Effector memory CD4-positive, alpha-beta T cell (primary cell): ENCODE results near the gene CROCC.
"Not testable (repeated sequence)": the region's sequence is repeated elsewhere in the genome, so short reads cannot be mapped to it uniquely, and the experiment has no call there.

Experiments
- DNase-seq, 3 donors: peaks; one replicate each; pipeline ENCODE4 v3.0.0-alpha.2; 2020
- H3K27ac ChIP-seq: 2 replicates; pipeline ENCODE4 v1.7.0; 2013; ENCODE audit warnings: mild to moderate bottlenecking, low read length, moderate library complexity; ENCODE audit not compliant: insufficient read depth, poor library complexity, severe bottlenecking
- H3K27me3 ChIP-seq: replicated peaks from 2 replicates; pipeline ENCODE4 v1.7.0; 2013; ENCODE audit warnings: mild to moderate bottlenecking, low read length; ENCODE audit not compliant: insufficient read depth, control insufficient read depth, poor library complexity, severe bottlenecking
- H3K36me3 ChIP-seq: 2 replicates; pipeline ENCODE4 v1.7.0; 2013; ENCODE audit warnings: mild to moderate bottlenecking, low read length, moderate library complexity; ENCODE audit not compliant: control insufficient read depth, insufficient read depth
- H3K4me1 ChIP-seq: 2 replicates; pipeline ENCODE4 v1.7.0; 2013; ENCODE audit warnings: low read length, mild to moderate bottlenecking; ENCODE audit not compliant: control insufficient read depth, insufficient read depth, poor library complexity, severe bottlenecking
- H3K4me3 ChIP-seq: 2 replicates; pipeline ENCODE4 v1.7.0; 2013; ENCODE audit warnings: low read length, low read depth, mild to moderate bottlenecking; ENCODE audit not compliant: insufficient read depth, poor library complexity, severe bottlenecking
- H3K9me3 ChIP-seq: 2 replicates; pipeline ENCODE4 v1.7.0; 2013; ENCODE audit warnings: mild to moderate bottlenecking, low read length, moderate library complexity; ENCODE audit not compliant: control insufficient read depth

Gene CROCC

DNA sequence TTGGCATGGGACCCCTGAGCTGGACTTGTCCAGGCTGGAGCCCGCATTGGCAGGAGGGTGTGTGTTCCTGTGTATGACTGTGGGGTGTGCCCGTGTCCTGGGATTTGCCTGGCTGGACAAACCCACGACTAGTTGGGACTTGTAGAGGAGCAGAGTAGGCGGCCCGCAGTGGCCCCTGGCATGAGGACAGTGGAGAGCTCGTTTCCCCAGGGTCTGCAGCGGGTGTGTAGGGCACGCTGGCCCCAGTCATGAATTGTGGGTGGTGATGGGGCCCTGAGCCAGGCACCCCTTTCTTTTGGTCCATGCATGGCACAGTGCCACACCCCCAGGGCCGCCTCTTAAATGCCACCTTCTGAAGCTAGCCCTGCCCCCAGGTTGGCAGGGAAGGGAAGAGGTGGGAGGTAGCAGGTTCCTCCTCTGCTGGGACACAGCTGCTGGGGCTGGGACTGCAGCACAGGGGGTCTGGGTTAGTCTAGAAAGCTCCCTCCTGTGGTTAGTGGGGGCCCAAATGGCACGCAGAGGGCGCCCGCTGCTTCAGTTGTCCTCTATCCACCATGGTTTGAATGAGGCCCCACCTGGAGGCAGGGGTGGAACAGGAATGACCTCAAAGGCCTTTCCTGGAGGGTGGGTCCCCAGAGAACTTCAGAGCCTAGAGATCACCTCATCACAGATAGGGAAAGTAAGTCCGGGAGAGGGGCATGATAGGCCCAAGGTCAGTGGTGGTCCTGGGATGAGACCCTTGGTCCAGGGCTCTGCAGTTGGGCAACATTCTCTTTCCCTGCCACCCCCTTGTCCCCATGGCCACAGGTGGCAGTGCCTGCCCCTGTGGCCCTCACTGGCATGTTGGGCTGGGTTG is 4.1 kb downstream of the CROCC start:
- Histone ChIP-seq H3K4me1 (peaks cover 13% of the 10 kb centered on the region), H3K4me3 (no peak overlapping the region), H3K27me3 (no peaks in the 10 kb centered on the region), H3K9me3 (no peaks in the 10 kb centered on the region), H3K36me3 (no peaks in the 10 kb centered on the region), H3K27ac (no peak overlapping the region)
- DNase-seq: no peak

DNA sequence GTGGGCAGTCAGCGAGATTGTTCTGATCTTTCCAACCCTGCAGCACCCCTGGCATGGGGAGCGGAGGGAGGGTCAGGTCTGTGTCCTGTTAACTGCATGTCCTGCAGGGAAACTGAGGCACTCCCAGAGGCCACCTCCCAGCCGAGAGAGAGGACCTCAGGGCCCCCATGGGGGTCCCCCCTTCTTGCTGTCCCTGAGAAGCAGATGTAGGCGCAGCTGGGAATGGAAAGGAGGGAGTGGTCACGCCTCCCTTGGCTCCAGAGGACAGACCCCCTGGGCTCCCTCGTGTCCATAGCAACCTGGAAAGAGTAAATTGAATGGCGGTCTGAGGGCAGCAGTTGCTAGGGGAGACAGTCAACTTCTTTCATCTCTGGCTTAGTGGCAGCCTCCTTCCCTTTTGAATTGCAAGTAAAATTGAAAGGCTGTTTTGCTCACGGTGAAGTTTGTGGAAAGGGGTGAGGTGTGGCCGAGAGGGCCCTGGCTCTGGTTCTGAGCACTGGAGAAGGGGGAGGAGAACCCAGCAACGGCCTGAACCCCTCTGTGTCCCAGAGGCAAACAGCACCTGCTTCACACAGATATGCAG is 4.9 kb downstream of the CROCC start:
- Histone ChIP-seq H3K9me3 (no peaks in the 10 kb centered on the region), H3K4me1 (peaks cover 10% of the 10 kb centered on the region), H3K36me3 (no peaks in the 10 kb centered on the region), H3K27ac (no peak overlapping the region), H3K4me3 (no peak overlapping the region), H3K27me3 (no peaks in the 10 kb centered on the region)
- no peak for DNase-seq

DNA sequence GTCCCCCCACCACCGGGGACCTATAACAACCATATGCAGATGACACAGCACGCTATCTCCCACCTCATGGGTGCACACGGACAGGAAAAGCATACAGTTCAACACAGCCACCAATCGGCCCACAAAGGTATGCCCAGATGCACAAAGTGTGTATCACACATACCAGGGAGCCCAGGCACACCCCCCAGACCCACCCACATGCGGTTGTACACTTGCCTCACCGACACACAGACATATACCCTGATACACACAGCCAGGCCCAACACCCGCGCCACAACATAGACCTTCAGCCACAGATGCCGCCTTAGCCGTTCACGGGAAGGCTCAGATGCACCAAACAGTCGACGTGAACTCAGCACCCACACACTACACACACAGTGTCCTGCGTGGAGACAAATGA is 5.5 kb downstream of the CROCC start:
- Histone ChIP-seq H3K9me3 (no peaks in the 10 kb centered on the region), H3K27me3 (no peaks in the 10 kb centered on the region), H3K27ac (no peak overlapping the region), H3K36me3 (no peaks in the 10 kb centered on the region), H3K4me3 (no peak overlapping the region), H3K4me1 (peaks cover 3% of the 10 kb centered on the region)
- no peak for DNase-seq

- DNase-seq: no peak
- no peak overlapping the region for H3K4me3 ChIP-seq
- no peaks in the 10 kb centered on the region for H3K27me3 ChIP-seq
- no peaks in the 10 kb centered on the region for H3K36me3 ChIP-seq
- H3K27ac ChIP-seq: no peak overlapping the region
- H3K9me3 ChIP-seq: no peaks in the 10 kb centered on the region
- no peaks in the 10 kb centered on the region for H3K4me1 ChIP-seq
Measured at GRCh38 chr1:16927711-16928485, 6.2 kb downstream of the CROCC start.

GRCh38 chr1:16929146-16930041 is 7.7 kb downstream of the CROCC start:
- not testable (repeated sequence) for H3K36me3 ChIP-seq, H3K27ac ChIP-seq, H3K9me3 ChIP-seq, H3K4me3 ChIP-seq, H3K27me3 ChIP-seq, DNase-seq, H3K4me1 ChIP-seq

GRCh38 chr1:16931206-16931934 is 9.6 kb downstream of the CROCC start:
- H3K27ac ChIP-seq: not testable (repeated sequence)

GRCh38 chr1:16933945-16934344 is 12.2 kb downstream of the CROCC start:
- H3K4me1 ChIP-seq, H3K27me3 ChIP-seq, H3K4me3 ChIP-seq, H3K9me3 ChIP-seq, H3K27ac ChIP-seq, DNase-seq: not testable (repeated sequence)
- peaks cover 19% of the 10 kb centered on the region for H3K36me3 ChIP-seq

More at GRCh38 chr1:16931206-16931934, 9.6 kb downstream of the CROCC start:
- H3K36me3 ChIP-seq, H3K4me3 ChIP-seq, H3K4me1 ChIP-seq, DNase-seq, H3K27me3 ChIP-seq, H3K9me3 ChIP-seq: not testable (repeated sequence)

- not testable (repeated sequence) for H3K27me3 ChIP-seq, H3K4me3 ChIP-seq, H3K27ac ChIP-seq, H3K9me3 ChIP-seq, DNase-seq, H3K4me1 ChIP-seq
- peaks cover 35% of the 10 kb centered on the region for H3K36me3 ChIP-seq
Measured at GRCh38 chr1:16936580-16936979, 14.8 kb downstream of the CROCC start.
